Measurements from ENCODE around the gene CLIC1. TPM values are rescaled to one million over a fixed set of nuclear protein-coding genes. Genes with fewer than 3 reads are reported as not detected.

The CLIC1 gene
- total RNA-seq, 1 experiment from 2014 or later = 432 TPM

DNA sequence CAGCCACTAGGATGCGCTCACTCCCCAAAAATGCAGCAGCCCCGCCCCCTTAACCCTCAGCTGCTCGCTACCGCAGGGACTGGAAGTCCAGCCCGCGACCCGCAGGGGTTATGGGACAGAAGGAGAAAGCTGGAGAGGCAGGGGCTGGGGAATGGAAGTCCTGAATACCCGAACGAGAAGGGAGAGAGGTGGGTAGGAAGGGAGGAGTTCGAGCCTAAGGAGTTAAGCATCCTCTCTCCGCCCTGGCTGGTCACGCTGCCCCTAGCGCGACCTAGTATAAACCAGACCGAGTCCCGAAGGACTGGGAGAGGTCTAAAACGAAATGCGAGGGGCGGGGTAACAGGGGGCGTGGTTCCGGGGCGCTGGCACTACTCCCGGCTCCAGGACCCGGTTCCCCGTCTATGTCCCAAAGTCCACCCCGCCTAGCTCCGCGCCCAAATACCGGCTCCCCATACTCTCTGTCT, 6.8 kb downstream of the CLIC1 start:
- no peaks in the 10 kb centered on the region for H3K27me3 ChIP-seq (ENCODE audit: insufficient read depth, low read length)
- H3K4me3 ChIP-seq (replicated peaks in 1 of 2; ENCODE audit: low read depth in 1 of 2, low read length in 2 of 2) = peak overlapping the region; percentile 70 to 72
- peaks cover 24% of the 10 kb centered on the region for H3K79me2 ChIP-seq (ENCODE audit: insufficient read depth, low read length)
- DNase-seq (ENCODE audit: low read depth, low spot score) (peak; percentile 70), ATAC-seq (peak; percentile 82)
- H3K9me2 ChIP-seq (ENCODE audit: insufficient read depth) = no peaks in the 10 kb centered on the region
- H3K9ac ChIP-seq (ENCODE audit: low read length) = peak overlapping the region; percentile 72
- TF ChIP-seq, protein P1, sequence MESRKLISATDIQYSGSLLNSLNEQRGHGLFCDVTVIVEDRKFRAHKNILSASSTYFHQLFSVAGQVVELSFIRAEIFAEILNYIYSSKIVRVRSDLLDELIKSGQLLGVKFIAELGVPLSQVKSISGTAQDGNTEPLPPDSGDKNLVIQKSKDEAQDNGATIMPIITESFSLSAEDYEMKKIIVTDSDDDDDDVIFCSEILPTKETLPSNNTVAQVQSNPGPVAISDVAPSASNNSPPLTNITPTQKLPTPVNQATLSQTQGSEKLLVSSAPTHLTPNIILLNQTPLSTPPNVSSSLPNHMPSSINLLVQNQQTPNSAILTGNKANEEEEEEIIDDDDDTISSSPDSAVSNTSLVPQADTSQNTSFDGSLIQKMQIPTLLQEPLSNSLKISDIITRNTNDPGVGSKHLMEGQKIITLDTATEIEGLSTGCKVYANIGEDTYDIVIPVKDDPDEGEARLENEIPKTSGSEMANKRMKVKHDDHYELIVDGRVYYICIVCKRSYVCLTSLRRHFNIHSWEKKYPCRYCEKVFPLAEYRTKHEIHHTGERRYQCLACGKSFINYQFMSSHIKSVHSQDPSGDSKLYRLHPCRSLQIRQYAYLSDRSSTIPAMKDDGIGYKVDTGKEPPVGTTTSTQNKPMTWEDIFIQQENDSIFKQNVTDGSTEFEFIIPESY (IDR thresholded peaks at IDR 0.05; ENCODE audit: extremely low read depth, insufficient replicate concordance, low read length) = no peak
- TF ChIP-seq POLR2AphosphoS5 (IDR thresholded peaks at IDR 0.05; ENCODE audit: low read depth, low read length) (peak; percentile 73; the same call in 1 of the 2 replicates), CTCF (IDR thresholded peaks at IDR 0.05 in 2 of 3, conservative IDR thresholded peaks at IDR 0.05 in 1 of 3; ENCODE audit: borderline replicate concordance in 1 of 3, insufficient read depth in 1 of 3, low read depth in 2 of 3, low read length in 2 of 3) (peak in 2 of 3 experiments; percentile 50 to 64; a peak in 1 of 6 replicates), FOSL1 (IDR thresholded peaks at IDR 0.05; ENCODE audit: low read depth) (no peak)
- peak overlapping the region; percentile 98 for H3K4me2 ChIP-seq (ENCODE audit: low read length)
- intact Hi-C loops (cut with micrococcal nuclease) = no loop called here
- peak overlapping the region; percentile 90 for H3K27ac ChIP-seq (ENCODE audit: low read depth, low read length)
- no TSS peak for BruUV-seq (replicated peaks)
- H3K9me3 ChIP-seq (ENCODE audit: control insufficient read depth in 1 of 2, insufficient read depth in 1 of 2, low read depth in 1 of 2, low read length in 2 of 2) = no peaks in the 10 kb centered on the region
- ChIA-PET POLR2A (interaction anchor here (0.6 to 2.2 kb wide), 5 partner anchors 10 to 98 kb away, joined by 3 to 12 read pairs (median 8); partner anchors contain the start of genes ABHD16A, HSPA1B, LY6G5C and MSH5), RAD21 (ENCODE audit: low non-redundant PET in 1 of 2, low total read pairs in 2 of 2, uncharacterized antibody in 2 of 2, unreplicated experiment in 2 of 2) (interaction anchor here in 1 of 2 experiments (0.6 to 0.7 kb wide), 2 partner anchors 18 to 26 kb away, joined by 3 read pairs; partner anchors contain the start of gene ABHD16A), CTCF (interaction anchor here (0.6 to 2.3 kb wide), 4 partner anchors 9 to 133 kb away, joined by 3 to 13 read pairs (median 8); partner anchors contain the start of gene NEU1)
- no peaks in the 10 kb centered on the region; the same call in 1 of the 2 replicates for H4K20me1 ChIP-seq (ENCODE audit: insufficient read depth)
- peaks cover 28 to 31% of the 10 kb centered on the region in 2 experiments for H3K36me3 ChIP-seq (ENCODE audit: control insufficient read depth in 1 of 2, insufficient read depth in 2 of 2, low read length in 2 of 2)
- no peak overlapping the region for H2AFZ ChIP-seq (ENCODE audit: low read depth, low read length, poor library complexity, severe bottlenecking)
- peaks cover 12 to 35% of the 10 kb centered on the region in 2 experiments for H3K4me1 ChIP-seq (ENCODE audit: control insufficient read depth in 1 of 2, insufficient read depth in 2 of 2, low read length in 2 of 2)

Data from HCT116 (cell line).